ENCODE data around the gene TBL1X. TPM values are rescaled to one million over a fixed set of nuclear protein-coding genes. Genes with fewer than 3 reads are reported as not detected.

TBL1X gene
- total RNA-seq, 1 experiment from 2014 or later: 14.6 TPM

DNA sequence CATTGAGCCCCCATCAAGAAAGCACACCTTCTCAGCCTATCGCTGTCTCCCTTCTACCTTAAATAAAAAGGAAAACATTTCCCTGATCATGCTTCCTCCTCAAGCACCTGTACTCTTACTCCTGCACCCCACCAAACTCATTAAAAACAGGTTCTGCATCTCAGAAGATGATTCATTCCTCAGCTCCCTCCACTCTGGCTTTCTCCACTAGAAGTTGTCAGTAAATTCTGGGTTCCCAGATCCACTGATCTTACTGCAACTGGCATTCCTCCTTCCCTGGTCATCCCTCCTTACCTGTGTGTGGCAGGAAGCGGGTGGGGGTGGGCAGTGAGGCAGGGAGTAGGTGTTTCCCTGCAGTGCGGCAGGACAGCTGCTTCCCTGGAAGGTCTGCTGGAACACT lies 192.0 kb downstream of the TBL1X start:
- Histone ChIP-seq H3K4me3 (ENCODE audit: low read depth in 2 of 2, low read length in 2 of 2) (no peak overlapping the region), H3K4me1 (ENCODE audit: control insufficient read depth, insufficient read depth, low read length) (no peaks in the 10 kb centered on the region), H3K27me3 (ENCODE audit: control insufficient read depth, insufficient read depth, low read length) (no peaks in the 10 kb centered on the region), H3K9me3 (ENCODE audit: control insufficient read depth, insufficient read depth, low read depth, low read length) (no peaks in the 10 kb centered on the region), H3K27ac (ENCODE audit: low read length) (no peak overlapping the region), H3K36me3 (ENCODE audit: control insufficient read depth, insufficient read depth, low read length) (no peaks in the 10 kb centered on the region)
- in situ Hi-C loops (cut with HindIII; ENCODE audit: low pct_unique_long_range_greater_than_20kb, low sequenced_read_pairs): no loop called here
- BruUV-seq (replicated peaks): no TSS peak
- no peak for ATAC-seq
- ChIA-PET CTCF (no interaction called here), POLR2A (no interaction called here)
- no peak for DNase-seq (ENCODE audit: low read depth, low spot score)
- intact Hi-C loops (cut with micrococcal nuclease; ENCODE audit: unreplicated experiment): no loop called here
- TF ChIP-seq SIN3A (IDR thresholded peaks at IDR 0.05; ENCODE audit: borderline replicate concordance, insufficient read depth, low read depth, low read length): no peak

DNA sequence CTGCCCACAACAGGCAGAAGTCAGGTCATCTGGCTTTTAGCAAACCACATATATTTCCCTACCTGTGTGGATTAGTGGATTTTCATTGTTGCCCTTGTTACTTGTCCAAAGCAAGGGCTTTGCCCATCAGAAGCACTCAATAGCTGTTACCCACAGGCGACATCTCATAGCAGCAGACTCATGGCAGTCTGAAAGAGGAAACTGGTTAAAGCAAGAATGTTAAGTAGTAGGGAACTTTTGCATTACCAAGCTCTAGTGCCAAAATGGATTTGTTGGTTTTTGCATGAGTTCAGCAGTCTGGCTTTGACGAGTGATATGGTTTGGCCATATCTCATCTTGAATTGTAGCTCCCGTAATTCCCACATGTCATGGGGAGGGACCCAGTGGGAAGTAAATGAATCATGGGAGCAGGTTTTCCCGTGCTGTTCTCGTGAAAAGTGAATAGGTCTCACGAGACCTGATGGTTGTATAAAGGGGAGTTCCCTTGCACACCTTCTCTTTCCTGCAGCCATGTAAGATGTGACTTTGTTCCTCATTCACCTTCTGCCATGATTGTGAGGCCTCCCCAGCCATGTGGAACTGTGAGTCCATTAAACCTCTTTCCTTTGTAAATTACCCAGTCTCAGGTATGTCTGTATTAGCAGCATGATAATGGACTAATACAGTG lies 192.9 kb downstream of the TBL1X start:
- no TSS peak for BruUV-seq (replicated peaks)
- no peaks in the 10 kb centered on the region for H3K27me3 ChIP-seq (ENCODE audit: control insufficient read depth, insufficient read depth, low read length)
- ATAC-seq (no peak), DNase-seq (ENCODE audit: low read depth, low spot score) (no peak)
- no peak overlapping the region for H3K27ac ChIP-seq (ENCODE audit: low read length)
- H3K36me3 ChIP-seq (ENCODE audit: control insufficient read depth, insufficient read depth, low read length): no peaks in the 10 kb centered on the region
- CTCF ChIA-PET: no interaction called here
- intact Hi-C loops (cut with micrococcal nuclease; ENCODE audit: unreplicated experiment) (no loop called here), in situ Hi-C loops (cut with HindIII; ENCODE audit: low pct_unique_long_range_greater_than_20kb, low sequenced_read_pairs) (no loop called here)
- POLR2A ChIA-PET: no interaction called here
- H3K4me1 ChIP-seq (ENCODE audit: control insufficient read depth, insufficient read depth, low read length): no peaks in the 10 kb centered on the region
- H3K4me3 ChIP-seq (ENCODE audit: low read depth in 2 of 2, low read length in 2 of 2): no peak overlapping the region
- TF ChIP-seq CTCF (IDR thresholded peaks at IDR 0.05): no peak
- TF ChIP-seq POLR2AphosphoS5 (IDR thresholded peaks at IDR 0.05; ENCODE audit: low read depth, low read length): no peak
- TF ChIP-seq SIN3A (IDR thresholded peaks at IDR 0.05; ENCODE audit: borderline replicate concordance, insufficient read depth, low read depth, low read length): no peak
- TF ChIP-seq, protein P1, sequence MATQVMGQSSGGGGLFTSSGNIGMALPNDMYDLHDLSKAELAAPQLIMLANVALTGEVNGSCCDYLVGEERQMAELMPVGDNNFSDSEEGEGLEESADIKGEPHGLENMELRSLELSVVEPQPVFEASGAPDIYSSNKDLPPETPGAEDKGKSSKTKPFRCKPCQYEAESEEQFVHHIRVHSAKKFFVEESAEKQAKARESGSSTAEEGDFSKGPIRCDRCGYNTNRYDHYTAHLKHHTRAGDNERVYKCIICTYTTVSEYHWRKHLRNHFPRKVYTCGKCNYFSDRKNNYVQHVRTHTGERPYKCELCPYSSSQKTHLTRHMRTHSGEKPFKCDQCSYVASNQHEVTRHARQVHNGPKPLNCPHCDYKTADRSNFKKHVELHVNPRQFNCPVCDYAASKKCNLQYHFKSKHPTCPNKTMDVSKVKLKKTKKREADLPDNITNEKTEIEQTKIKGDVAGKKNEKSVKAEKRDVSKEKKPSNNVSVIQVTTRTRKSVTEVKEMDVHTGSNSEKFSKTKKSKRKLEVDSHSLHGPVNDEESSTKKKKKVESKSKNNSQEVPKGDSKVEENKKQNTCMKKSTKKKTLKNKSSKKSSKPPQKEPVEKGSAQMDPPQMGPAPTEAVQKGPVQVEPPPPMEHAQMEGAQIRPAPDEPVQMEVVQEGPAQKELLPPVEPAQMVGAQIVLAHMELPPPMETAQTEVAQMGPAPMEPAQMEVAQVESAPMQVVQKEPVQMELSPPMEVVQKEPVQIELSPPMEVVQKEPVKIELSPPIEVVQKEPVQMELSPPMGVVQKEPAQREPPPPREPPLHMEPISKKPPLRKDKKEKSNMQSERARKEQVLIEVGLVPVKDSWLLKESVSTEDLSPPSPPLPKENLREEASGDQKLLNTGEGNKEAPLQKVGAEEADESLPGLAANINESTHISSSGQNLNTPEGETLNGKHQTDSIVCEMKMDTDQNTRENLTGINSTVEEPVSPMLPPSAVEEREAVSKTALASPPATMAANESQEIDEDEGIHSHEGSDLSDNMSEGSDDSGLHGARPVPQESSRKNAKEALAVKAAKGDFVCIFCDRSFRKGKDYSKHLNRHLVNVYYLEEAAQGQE (IDR thresholded peaks at IDR 0.05; ENCODE audit: insufficient read depth in 1 of 2, low read depth in 2 of 2, low read length in 1 of 2): no peak
- no peak for TF ChIP-seq TCF7L2 (IDR thresholded peaks at IDR 0.05; ENCODE audit: low read depth, low read length)
- no peaks in the 10 kb centered on the region for H3K9me3 ChIP-seq (ENCODE audit: control insufficient read depth, insufficient read depth, low read depth, low read length)

DNA sequence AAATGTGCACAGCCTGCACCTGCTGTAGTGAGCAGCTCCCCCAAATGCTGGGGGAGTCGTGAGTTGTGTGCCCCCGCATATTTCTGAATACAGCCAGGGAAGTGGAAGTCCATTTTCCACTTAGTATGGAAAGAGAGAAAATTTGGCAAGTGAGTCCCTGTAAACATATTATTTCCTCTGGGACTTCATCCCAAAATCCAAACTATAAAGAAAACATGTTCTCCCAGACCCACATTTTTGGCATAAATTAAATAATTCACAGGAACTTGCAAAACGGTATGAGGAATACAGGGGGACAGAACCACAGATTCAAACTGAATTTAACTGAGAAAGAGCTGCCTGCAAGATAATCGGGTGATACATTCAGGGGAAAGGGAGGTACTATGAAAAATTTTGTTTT lies 193.6 kb downstream of the TBL1X start:
- no TSS peak for BruUV-seq (replicated peaks)
- intact Hi-C loops (cut with micrococcal nuclease; ENCODE audit: unreplicated experiment): no loop called here
- Histone ChIP-seq H3K4me1 (ENCODE audit: control insufficient read depth, insufficient read depth, low read length) (no peaks in the 10 kb centered on the region), H3K9me3 (ENCODE audit: control insufficient read depth, insufficient read depth, low read depth, low read length) (no peaks in the 10 kb centered on the region), H3K36me3 (ENCODE audit: control insufficient read depth, insufficient read depth, low read length) (no peaks in the 10 kb centered on the region), H3K27ac (ENCODE audit: low read length) (no peak overlapping the region), H3K27me3 (ENCODE audit: control insufficient read depth, insufficient read depth, low read length) (no peaks in the 10 kb centered on the region), H3K4me3 (ENCODE audit: low read depth in 2 of 2, low read length in 2 of 2) (no peak overlapping the region)
- CTCF ChIA-PET: no interaction called here
- DNase-seq (ENCODE audit: low read depth, low spot score): no peak
- in situ Hi-C loops (cut with HindIII; ENCODE audit: low pct_unique_long_range_greater_than_20kb, low sequenced_read_pairs): no loop called here
- TF ChIP-seq CTCF (IDR thresholded peaks at IDR 0.05) (no peak), TCF7L2 (IDR thresholded peaks at IDR 0.05; ENCODE audit: low read depth, low read length) (no peak), SIN3A (IDR thresholded peaks at IDR 0.05; ENCODE audit: borderline replicate concordance, insufficient read depth, low read depth, low read length) (no peak), POLR2AphosphoS5 (IDR thresholded peaks at IDR 0.05; ENCODE audit: low read depth, low read length) (no peak)
- TF ChIP-seq, protein P1 (IDR thresholded peaks at IDR 0.05; ENCODE audit: insufficient read depth in 1 of 2, low read depth in 2 of 2, low read length in 1 of 2): no peak
- ATAC-seq: no peak
- POLR2A ChIA-PET: no interaction called here
